ENCODE data around the gene CFAP299. TPM values are rescaled to one million over a fixed set of nuclear protein-coding genes. Genes with fewer than 3 reads are reported as not detected.

CFAP299 gene
- total and polyA plus RNA-seq, 2 of the 13 experiments (the other 11 are each of a cell fraction or from before 2014, with no cell fraction given) = not detected

- TF ChIP-seq STAT6 (CRISPR knock-in tag; IDR thresholded peaks at IDR 0.05; ENCODE audit: borderline replicate concordance) = no peak
- no peak for TF ChIP-seq ZNF710 (CRISPR knock-in tag; IDR thresholded peaks at IDR 0.05; ENCODE audit: borderline replicate concordance)
- TF ChIP-seq ZNF720 (CRISPR knock-in tag; IDR thresholded peaks at IDR 0.05) = no peak
- no peak for TF ChIP-seq ARNT2 (CRISPR knock-in tag; IDR thresholded peaks at IDR 0.05; ENCODE audit: low read depth)
- TF ChIP-seq ZNF557 (CRISPR knock-in tag; IDR thresholded peaks at IDR 0.05) = no peak
Measured at GRCh38 chr4:80913381-80913780, 577.9 kb downstream of the CFAP299 start (continued).

GRCh38 chr4:80916770-80917169 is 581.2 kb downstream of the CFAP299 start:
- H3K27ac ChIP-seq (ENCODE audit: extremely low read length, insufficient read depth, low read length) = no peak overlapping the region
- H2AFZ ChIP-seq (ENCODE audit: low read length) = no peak overlapping the region
- H3K79me2 ChIP-seq (ENCODE audit: insufficient read depth, low read length) = no peaks in the 10 kb centered on the region
- intact Hi-C loops (cut with micrococcal nuclease; ENCODE audit: unreplicated experiment) (no loop called here), in situ Hi-C loops (cut with HindIII; ENCODE audit: extremely low pct_ligation_motif_present, low pct_unique_long_range_greater_than_20kb) (no loop called here)
- POLR2A ChIA-PET = no interaction called here
- no peak for DNase-seq (ENCODE audit: low spot score)
- CTCF ChIA-PET (ENCODE audit: low intra/inter-chr PET ratio, low total read pairs) = no interaction called here
- H4K20me1 ChIP-seq (ENCODE audit: insufficient read depth, low read length) = no peaks in the 10 kb centered on the region
- no peak for ATAC-seq
- H3K4me1 ChIP-seq (ENCODE audit: insufficient read depth, low read length) = no peaks in the 10 kb centered on the region
- BruUV-seq (replicated peaks) = no TSS peak
- no peak overlapping the region for H3K4me3 ChIP-seq (replicated peaks in 1 of 3; ENCODE audit: insufficient read depth in 1 of 3, low read depth in 2 of 3, low read length in 3 of 3)
- no peaks in the 10 kb centered on the region for H3K36me3 ChIP-seq (replicated peaks in 1 of 2; ENCODE audit: control insufficient read depth in 1 of 2, insufficient read depth in 2 of 2, low read length in 2 of 2)
- FAIRE-seq = no peak
- no peak overlapping the region for H3K4me2 ChIP-seq (ENCODE audit: low read depth, low read length)
- under 1% methylated on average over 3 of the region's 3 CpGs for WGBS (ENCODE audit: low lambda C conversion rate)
- no peaks in the 10 kb centered on the region for H3K9me3 ChIP-seq (ENCODE audit: low read length)
- no peak overlapping the region for H3K9ac ChIP-seq (ENCODE audit: insufficient read depth, low read depth, low read length)
- H3K27me3 ChIP-seq (ENCODE audit: control insufficient read depth in 1 of 2, insufficient read depth in 2 of 2, low read length in 2 of 2) = no peaks in the 10 kb centered on the region
- TF ChIP-seq RERE (CRISPR knock-in tag; IDR thresholded peaks at IDR 0.05; ENCODE audit: low read depth) (no peak), ZKSCAN1 (IDR thresholded peaks at IDR 0.05; ENCODE audit: low read length) (no peak), ZNF850 (CRISPR knock-in tag; conservative IDR thresholded peaks at IDR 0.05) (no peak), ZNF784 (CRISPR knock-in tag; IDR thresholded peaks at IDR 0.05; ENCODE audit: borderline replicate concordance) (no peak), ZBTB42 (CRISPR knock-in tag; IDR thresholded peaks at IDR 0.05) (no peak), HMGA1 (CRISPR knock-in tag; conservative IDR thresholded peaks at IDR 0.05) (no peak)

Data from HepG2 (cell line).